Hepatocyte (in vitro differentiated cells): ENCODE measurements around the gene YES1.

Experiments
- EZH2 ChIP-seq: fragments of 200-600 bp; sonication (generic); IDR thresholded peaks from 2 replicates; pipeline ENCODE4 v1.6.1; 2016; ENCODE audit warnings: antibody characterized with exemption, mild to moderate bottlenecking, borderline replicate concordance
- EZH2phosphoT487 ChIP-seq: fragments of 200-600 bp; sonication (generic); IDR thresholded peaks from one replicate; pipeline ENCODE4 v1.6.1; 2018; ENCODE audit warnings: antibody characterized with exemption, mild to moderate bottlenecking, low read depth, moderate library complexity; ENCODE audit not compliant: unreplicated experiment, severe bottlenecking
- TF ChIP-seq, protein P1 (sequence below): fragments of 200-600 bp; sonication (generic); IDR thresholded peaks from 2 replicates; pipeline ENCODE4 v1.5.1; 2016; ENCODE audit warnings: antibody characterized with exemption, mild to moderate bottlenecking; ENCODE audit not compliant: poor library complexity

DNA sequence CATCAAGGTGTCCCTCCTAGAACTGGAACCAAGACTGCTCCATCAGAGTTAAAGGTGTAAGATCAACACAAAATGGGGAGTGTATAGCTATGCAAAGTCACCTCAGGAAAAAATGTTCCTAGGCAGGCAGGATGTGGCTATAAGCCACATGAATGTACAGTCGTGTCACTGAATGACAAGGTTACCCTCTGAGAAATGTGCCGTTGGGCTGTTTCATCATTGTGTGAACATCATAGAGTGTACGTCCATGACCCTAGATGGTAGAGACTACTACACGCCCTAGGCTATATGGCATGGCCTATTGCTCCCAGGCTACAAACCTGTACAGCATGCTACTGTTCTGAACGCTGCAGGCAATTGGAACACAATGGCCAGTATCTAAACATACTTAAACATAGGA is 130.1 kb downstream of the YES1 start:
- TF ChIP-seq, protein P1, sequence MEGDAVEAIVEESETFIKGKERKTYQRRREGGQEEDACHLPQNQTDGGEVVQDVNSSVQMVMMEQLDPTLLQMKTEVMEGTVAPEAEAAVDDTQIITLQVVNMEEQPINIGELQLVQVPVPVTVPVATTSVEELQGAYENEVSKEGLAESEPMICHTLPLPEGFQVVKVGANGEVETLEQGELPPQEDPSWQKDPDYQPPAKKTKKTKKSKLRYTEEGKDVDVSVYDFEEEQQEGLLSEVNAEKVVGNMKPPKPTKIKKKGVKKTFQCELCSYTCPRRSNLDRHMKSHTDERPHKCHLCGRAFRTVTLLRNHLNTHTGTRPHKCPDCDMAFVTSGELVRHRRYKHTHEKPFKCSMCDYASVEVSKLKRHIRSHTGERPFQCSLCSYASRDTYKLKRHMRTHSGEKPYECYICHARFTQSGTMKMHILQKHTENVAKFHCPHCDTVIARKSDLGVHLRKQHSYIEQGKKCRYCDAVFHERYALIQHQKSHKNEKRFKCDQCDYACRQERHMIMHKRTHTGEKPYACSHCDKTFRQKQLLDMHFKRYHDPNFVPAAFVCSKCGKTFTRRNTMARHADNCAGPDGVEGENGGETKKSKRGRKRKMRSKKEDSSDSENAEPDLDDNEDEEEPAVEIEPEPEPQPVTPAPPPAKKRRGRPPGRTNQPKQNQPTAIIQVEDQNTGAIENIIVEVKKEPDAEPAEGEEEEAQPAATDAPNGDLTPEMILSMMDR = no peak
- TF ChIP-seq EZH2 (no peak), EZH2phosphoT487 (no peak)
